Osteoblast (primary cell): ENCODE measurements around the gene COL8A2. TPM values are rescaled to one million over a fixed set of nuclear protein-coding genes. Genes with fewer than 3 reads are reported as not detected.

Experiments used
- DNase-seq: peaks from one replicate; pipeline ENCODE4 v3.0.0; 2011; ENCODE audit warnings: low spot score, mixed read lengths; ENCODE audit not compliant: insufficient read length; ENCODE audit errors: missing footprints
- H2AFZ ChIP-seq: 2 replicates; pipeline ENCODE4 v1.6.0; 2011; ENCODE audit warnings: mild to moderate bottlenecking, low read length
- H3K27ac ChIP-seq: 2 replicates; pipeline ENCODE4 v1.5.1; 2011; ENCODE audit warnings: mild to moderate bottlenecking, low read depth, low read length, moderate library complexity
- H3K27me3 ChIP-seq: 2 replicates; pipeline ENCODE4 v1.6.0; 2012; ENCODE audit warnings: mild to moderate bottlenecking, control low read depth, inconsistent platforms, low read length, moderate library complexity; ENCODE audit not compliant: insufficient read depth
- H3K36me3 ChIP-seq: 2 replicates; pipeline ENCODE4 v1.5.1; 2011; ENCODE audit warnings: mild to moderate bottlenecking, low read length, control low read depth, moderate library complexity; ENCODE audit not compliant: insufficient read depth
- H3K4me1 ChIP-seq: 2 replicates; pipeline ENCODE4 v1.5.1; 2011; ENCODE audit warnings: mild to moderate bottlenecking, low read length, control low read depth, moderate library complexity; ENCODE audit not compliant: insufficient read depth
- H3K4me2 ChIP-seq: 2 replicates; pipeline ENCODE4 v1.6.0; 2011; ENCODE audit warnings: mild to moderate bottlenecking, low read length; ENCODE audit not compliant: insufficient read depth
- H3K4me3 ChIP-seq: fragments of 200-600 bp; sonication (generic); 3 replicates; pipeline ENCODE4 v1.5.1; 2012; ENCODE audit warnings: mild to moderate bottlenecking, low read length, inconsistent platforms; ENCODE audit not compliant: insufficient read depth
- H3K79me2 ChIP-seq: 2 replicates; pipeline ENCODE4 v1.6.0; 2012; ENCODE audit warnings: mild to moderate bottlenecking, low read length, control low read depth, inconsistent platforms; ENCODE audit not compliant: insufficient read depth
- H3K9me3 ChIP-seq: 2 replicates; pipeline ENCODE4 v1.5.1; 2011; ENCODE audit warnings: low read depth, low read length, control low read depth
- H4K20me1 ChIP-seq: 2 replicates; pipeline ENCODE4 v1.6.0; 2012; ENCODE audit warnings: mild to moderate bottlenecking, low read length, control low read depth; ENCODE audit not compliant: insufficient read depth
- CTCF ChIP-seq: IDR thresholded peaks from 2 replicates; pipeline ENCODE4 v1.5.1; 2011; ENCODE audit warnings: mild to moderate bottlenecking, low read depth, low read length, moderate library complexity; ENCODE audit errors: extremely low read depth
- total RNA-seq: library from RNA; depleted of rRNA; stranded (reverse); fragments of >200 nt; gene quantifications from 2 replicates; pipeline ENCODE4 v1.2.3, GENCODE V29; 2012

The COL8A2 gene
- total RNA-seq, 1 donor: 15.2 TPM

- Histone ChIP-seq H3K79me2 (peaks cover 43% of the 10 kb centered on the region), H4K20me1 (peaks cover 25% of the 10 kb centered on the region), H2AFZ (no peak overlapping the region), H3K27ac (no peak overlapping the region), H3K4me1 (peaks cover 50% of the 10 kb centered on the region), H3K9me3 (no peaks in the 10 kb centered on the region), H3K36me3 (peaks cover 10% of the 10 kb centered on the region), H3K4me3 (no peak overlapping the region), H3K4me2 (no peak overlapping the region), H3K27me3 (no peaks in the 10 kb centered on the region)
- no peak for TF ChIP-seq CTCF
- DNase-seq: no peak
Observed at GRCh38 chr1:36154335-36154734, 29.3 kb upstream of the COL8A2 start.

GRCh38 chr1:36153476-36153875 lies 28.5 kb upstream of the COL8A2 start:
- peaks cover 50% of the 10 kb centered on the region for H3K4me1 ChIP-seq
- no peaks in the 10 kb centered on the region for H3K27me3 ChIP-seq
- H3K9me3 ChIP-seq: no peaks in the 10 kb centered on the region
- no peak for TF ChIP-seq CTCF
- no peak overlapping the region for H3K4me3 ChIP-seq
- no peak overlapping the region for H3K4me2 ChIP-seq
- DNase-seq: no peak
- peaks cover 43% of the 10 kb centered on the region for H3K79me2 ChIP-seq
- H2AFZ ChIP-seq: no peak overlapping the region
- H3K27ac ChIP-seq: no peak overlapping the region
- H3K36me3 ChIP-seq: peaks cover 5% of the 10 kb centered on the region
- peaks cover 25% of the 10 kb centered on the region for H4K20me1 ChIP-seq

GRCh38 chr1:36151845-36152203 lies 26.8 kb upstream of the COL8A2 start:
- Histone ChIP-seq H3K4me2 (peak overlapping the region; percentile 48), H3K79me2 (peaks cover 43% of the 10 kb centered on the region), H3K9me3 (no peaks in the 10 kb centered on the region), H3K27ac (peak overlapping the region; percentile 91), H2AFZ (peak overlapping the region; percentile 82), H3K36me3 (no peaks in the 10 kb centered on the region), H3K4me1 (peaks cover 48% of the 10 kb centered on the region), H4K20me1 (peaks cover 9% of the 10 kb centered on the region), H3K4me3 (no peak overlapping the region), H3K27me3 (no peaks in the 10 kb centered on the region)
- TF ChIP-seq CTCF: no peak
- peak; percentile 49 for DNase-seq

- Histone ChIP-seq H3K9me3 (no peaks in the 10 kb centered on the region), H4K20me1 (peaks cover 6% of the 10 kb centered on the region), H3K4me3 (no peak overlapping the region), H3K4me2 (peak overlapping the region; percentile 77), H3K27me3 (no peaks in the 10 kb centered on the region), H2AFZ (peak overlapping the region; percentile 85), H3K27ac (peak overlapping the region; percentile 91), H3K4me1 (peaks cover 48% of the 10 kb centered on the region), H3K36me3 (no peaks in the 10 kb centered on the region), H3K79me2 (peaks cover 42% of the 10 kb centered on the region)
- DNase-seq: no peak
- no peak for TF ChIP-seq CTCF
Observed at GRCh38 chr1:36151134-36151844, 26.3 kb upstream of the COL8A2 start.
